GM21529 (cell line): ENCODE data around the gene SUSD4.
A peak's percentile ranks its signal among the peaks of the same experiment; 100 is the strongest.
"Not testable (repeated sequence)": the region's sequence is repeated elsewhere in the genome, so short reads cannot be mapped to it uniquely, and the experiment has no call there.

Source experiments
- ATAC-seq: cut with Tn5 transposase; IDR thresholded peaks from one replicate; pipeline ENCODE4 v1.9.1; 2021; ENCODE audit not compliant: unreplicated experiment

The SUSD4 gene, protein sequence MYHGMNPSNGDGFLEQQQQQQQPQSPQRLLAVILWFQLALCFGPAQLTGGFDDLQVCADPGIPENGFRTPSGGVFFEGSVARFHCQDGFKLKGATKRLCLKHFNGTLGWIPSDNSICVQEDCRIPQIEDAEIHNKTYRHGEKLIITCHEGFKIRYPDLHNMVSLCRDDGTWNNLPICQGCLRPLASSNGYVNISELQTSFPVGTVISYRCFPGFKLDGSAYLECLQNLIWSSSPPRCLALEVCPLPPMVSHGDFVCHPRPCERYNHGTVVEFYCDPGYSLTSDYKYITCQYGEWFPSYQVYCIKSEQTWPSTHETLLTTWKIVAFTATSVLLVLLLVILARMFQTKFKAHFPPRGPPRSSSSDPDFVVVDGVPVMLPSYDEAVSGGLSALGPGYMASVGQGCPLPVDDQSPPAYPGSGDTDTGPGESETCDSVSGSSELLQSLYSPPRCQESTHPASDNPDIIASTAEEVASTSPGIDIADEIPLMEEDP

DNA sequence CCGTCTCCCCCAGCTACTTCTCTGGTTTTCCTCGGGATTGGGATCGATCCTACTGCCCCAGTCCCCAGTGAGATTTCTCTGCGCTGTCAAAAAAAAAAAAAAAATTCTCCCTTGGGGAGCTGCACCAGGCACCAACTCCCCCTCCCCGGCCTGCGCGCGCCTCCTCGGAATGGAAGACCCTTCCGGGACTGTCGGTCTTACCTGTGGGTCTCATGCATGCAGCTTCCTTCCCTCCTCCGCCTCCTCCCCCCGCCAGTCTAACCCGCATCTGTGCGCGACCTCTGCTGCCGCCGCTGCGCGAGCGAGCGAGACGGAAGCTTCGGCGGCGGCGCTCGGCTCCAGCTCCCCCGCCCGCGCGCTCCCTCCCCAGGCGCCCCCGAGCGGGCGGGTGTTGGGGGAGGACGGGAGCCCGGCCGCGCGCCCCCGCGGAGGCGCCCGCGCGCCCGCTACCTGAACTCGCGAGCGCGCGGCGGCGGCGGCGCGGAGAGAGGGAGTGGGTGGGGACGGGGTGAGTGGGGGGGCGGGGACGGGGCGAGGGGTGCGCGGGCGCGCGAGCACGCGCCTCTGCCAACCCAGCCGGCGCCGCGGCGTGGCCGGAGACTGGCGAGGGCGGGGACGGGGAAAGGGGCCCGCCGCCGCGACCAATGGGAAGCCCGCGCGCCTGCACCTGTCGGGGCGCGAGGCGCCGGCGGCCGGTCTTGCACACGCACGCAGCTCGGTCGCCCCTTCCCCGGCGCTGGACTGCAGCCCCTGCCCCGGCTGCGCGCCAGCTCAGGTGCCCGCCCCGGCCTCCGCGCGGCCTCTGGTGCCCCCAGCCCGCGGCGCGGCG is at the start of gene SUSD4:
Gene SUSD4, minus strand, starts transcription at position 321 of the 829 bp plus-strand sequence. CDS start 751 bp downstream, outside the sequence.
- ATAC-seq: peak; percentile 56

DNA sequence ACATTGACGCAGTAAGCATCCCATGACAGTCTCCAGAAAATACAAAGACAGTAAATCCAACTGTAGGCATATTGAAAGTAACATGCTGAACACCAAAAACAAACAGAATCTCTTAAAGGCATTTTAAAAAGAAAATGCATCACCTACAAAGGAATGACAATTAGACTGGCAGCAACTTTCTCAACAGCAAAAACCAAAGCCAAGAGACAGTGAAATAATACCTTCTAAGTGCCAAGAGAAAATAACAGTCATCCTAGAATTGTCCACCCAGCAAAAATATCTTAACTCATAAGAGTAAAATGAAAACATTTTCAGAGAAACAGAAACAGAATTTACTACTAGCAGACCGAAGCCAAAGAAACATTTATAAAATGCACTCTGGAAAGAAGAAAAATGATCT is 49.2 kb upstream of the SUSD4 start:
- no peak for ATAC-seq

DNA sequence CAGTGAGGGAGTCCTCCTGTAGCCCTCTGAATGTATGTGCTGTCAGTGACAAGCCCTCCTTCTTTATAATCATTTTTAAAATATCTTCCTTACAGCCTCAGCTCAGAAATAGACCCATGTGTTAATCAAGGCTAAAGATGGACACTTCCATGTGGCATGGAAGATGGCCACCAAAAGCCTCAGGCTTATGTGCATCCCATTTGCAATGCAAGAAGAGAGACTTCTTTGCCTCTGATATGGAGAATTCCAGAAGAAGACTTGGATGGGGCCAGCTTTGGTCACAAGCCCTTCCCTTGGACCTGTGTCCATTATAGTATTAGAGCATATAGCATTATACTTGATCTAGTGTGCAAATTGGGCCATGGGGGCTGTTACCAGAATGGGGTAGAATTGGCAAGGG is 47.7 kb upstream of the SUSD4 start:
- no peak for ATAC-seq

DNA sequence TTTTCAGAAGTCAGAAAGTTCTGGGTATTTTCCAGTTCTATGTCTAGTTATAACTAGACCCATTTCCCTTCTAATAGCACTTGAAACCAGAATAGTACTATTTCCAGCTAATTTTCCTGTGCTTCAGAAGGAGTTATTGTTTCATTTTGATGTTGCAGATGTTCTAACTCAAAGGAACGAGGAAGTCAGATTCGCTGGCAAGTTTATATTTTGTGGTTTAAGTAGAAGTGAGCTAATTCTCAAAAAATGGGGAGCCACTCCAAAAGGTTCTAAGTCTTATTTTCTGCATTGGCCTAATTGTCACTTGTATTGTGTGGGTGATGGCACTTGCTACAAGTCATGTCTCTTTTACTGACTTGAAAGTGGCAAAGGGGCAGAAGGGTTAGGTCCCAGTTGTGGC is 47.3 kb upstream of the SUSD4 start:
- no peak for ATAC-seq

DNA sequence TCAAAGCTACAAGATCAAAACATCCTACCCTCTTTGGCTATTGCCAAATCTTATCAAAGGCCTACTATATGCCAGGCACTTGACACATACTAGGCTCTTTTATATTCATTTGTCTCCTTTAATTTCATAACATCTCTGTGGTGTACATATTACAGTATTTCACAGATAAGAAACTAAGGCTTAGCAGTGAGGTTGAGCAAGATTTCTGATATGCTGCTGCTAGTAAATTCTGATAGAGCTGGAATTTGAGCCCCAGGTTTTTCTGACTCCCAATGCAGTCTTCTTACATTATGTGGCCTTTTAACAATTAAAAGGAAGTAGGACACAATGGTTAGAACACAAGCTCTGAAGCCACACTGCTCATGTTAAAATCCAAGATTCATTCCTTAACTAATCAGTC is 46.1 kb upstream of the SUSD4 start:
- ATAC-seq: no peak

DNA sequence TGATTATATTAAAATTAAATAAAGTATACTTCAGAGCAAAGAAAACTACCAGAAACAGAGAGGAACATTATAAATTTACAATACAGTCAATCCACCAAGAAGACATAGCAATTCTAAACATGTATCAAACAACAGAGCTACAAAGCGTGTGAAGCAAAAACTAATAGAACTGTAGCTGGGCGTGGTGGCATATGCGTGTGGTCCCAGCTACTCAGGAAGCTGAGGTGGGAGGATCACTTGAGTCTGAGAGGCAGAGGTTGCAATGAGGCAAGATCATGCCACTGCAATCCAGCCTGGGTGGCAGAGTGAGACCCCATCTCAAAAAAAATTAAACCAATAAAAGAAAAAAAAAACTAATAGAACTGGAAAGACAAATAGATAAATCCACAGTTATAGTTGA is 41.5 kb upstream of the SUSD4 start:
- no peak for ATAC-seq

DNA sequence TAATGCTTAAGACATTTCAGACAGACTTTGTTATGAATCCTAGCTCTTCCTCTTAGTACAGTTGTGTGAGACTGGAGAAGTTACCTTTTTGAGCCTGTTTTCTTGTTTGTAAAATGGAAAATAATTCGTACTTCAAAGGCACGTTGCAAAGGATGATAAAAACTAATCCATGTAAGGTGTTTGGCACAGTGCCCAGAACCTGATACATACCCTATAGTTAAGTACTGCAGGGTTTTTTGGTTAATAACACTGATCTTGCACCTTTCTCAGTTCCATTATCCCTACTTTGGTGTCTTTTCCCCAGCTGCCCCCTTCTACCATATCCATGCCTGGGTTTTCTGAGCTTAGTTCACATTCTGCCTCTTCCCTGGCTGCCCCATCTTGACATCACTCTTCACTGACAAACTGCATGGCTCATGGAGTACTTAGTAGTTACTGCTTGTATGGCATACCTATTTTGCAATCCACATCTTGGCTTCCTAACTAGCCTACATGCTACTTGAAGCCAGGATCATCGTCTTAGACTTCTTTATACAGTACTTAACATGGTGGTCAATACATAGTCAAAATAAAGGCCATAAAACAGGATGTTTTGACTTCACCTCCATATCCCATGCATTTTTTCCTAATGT is 39.3 kb upstream of the SUSD4 start:
- ATAC-seq: no peak

DNA sequence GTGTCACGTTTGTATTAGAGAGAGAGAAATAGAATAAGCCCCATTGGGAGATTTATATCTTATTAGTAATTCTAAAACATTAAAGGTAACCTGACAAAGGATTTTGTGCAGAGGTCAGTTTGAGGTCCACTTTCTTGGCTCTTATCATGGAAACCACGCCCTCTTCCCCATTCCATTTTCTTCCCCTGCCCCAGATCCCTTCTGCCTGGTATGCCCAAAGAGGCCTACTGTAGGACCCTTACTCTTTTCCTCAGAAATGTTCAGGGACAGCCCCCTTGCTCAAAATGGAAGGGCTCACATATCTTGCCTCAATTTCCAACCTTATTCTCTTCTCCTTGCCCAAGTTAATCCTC is 38.8 kb upstream of the SUSD4 start:
- no peak for ATAC-seq

DNA sequence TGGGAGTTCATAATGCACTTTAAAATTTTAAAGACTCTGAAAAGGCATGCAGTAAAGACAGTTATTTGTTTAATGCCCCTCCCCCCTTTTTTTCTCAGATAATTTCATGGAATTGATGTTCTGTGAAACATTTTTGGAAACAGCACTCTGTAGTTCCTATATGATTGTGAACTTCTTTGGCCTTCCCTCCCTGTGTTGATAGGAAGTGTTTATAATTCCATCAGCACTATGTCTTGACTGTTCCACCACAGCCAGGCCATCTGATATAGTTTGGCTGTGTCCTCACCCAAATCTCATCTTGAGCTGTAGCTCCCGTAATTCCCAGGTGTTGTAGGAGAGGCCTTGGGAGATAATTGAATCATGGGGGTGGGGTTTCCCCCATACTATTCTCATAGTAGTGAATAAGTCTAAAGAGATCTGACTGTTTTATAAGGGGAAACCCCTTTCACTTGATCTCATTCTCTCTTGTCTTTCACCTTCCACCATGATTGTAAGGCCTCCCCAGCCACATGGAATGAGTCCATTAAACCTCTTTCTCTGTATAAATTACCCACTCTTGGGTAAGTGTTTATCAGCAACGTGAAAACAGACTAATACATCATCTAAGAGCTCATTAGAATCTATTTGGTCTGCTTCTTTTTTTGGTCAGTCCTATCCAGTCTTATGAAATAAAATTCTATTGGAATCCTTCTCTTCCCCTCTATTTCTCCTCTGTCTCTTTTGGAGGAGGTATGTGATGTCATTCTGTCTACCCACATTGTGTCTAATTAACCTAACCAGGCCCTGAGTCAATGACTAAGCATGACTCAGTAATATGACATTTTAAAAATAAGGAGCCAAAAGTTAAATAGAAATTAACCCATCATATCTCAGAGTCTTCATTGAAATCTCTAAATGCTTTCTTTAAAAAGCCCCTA is 38.2 kb upstream of the SUSD4 start:
- no peak for ATAC-seq

DNA sequence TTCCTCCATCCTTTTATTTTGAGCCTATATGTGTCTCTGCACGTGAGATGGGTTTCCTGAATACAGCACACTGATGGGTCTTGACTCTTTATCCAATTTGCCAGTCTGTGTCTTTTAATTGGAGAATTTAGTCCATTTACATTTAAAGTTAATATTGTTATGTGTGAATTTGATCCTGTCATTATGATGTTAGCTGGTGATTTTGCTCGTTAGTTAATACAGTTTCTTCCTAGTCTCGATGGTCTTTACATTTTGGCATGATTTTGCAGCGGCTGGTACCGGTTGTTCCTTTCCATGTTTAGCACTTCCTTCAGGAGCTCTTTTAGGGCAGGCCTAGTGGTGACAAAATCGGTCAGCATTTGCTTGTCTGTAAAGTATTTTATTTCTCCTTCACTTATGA is 35.4 kb upstream of the SUSD4 start:
- not testable (repeated sequence) for ATAC-seq

DNA sequence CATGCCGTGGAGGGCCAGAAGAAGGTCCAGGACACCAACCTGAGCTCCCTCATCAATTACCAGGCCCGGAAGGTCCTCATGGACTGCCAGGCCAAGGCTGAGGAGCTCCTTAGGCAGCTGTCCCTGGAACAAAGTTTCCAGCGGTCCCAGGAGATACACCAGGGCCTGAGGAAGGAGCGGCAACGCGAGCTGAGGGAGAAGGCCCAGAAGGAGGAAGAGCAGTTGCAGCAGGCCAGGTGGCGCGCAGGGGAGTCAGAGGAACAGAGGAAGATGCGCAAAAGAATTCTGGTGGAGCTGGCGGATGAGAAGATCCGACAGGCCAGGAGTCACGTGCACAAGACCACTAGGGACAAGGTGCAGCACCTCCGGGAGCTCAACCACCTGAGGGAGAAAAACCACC is 30.7 kb upstream of the SUSD4 start:
- ATAC-seq: no peak

DNA sequence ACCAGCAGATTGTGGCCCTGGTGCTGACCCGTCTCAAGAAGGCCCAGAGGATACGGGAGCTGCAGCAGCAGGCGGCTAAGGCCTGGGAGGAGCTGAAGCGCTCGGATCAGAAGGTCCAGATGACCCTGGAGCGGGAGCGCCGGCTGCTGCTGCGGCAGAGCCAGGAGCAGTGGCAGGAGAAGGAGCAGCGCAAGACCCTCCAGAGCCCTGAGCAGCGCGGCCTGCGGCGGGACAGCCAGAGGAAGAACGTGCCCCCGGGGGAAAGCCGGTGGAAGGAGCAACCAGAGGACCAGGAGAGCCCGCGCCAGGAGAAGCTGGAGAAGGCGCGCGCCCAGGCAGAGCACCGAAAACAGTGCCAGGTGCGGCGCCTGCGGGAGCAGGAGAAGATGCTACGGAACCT is 30.3 kb upstream of the SUSD4 start:
- ATAC-seq: no peak

DNA sequence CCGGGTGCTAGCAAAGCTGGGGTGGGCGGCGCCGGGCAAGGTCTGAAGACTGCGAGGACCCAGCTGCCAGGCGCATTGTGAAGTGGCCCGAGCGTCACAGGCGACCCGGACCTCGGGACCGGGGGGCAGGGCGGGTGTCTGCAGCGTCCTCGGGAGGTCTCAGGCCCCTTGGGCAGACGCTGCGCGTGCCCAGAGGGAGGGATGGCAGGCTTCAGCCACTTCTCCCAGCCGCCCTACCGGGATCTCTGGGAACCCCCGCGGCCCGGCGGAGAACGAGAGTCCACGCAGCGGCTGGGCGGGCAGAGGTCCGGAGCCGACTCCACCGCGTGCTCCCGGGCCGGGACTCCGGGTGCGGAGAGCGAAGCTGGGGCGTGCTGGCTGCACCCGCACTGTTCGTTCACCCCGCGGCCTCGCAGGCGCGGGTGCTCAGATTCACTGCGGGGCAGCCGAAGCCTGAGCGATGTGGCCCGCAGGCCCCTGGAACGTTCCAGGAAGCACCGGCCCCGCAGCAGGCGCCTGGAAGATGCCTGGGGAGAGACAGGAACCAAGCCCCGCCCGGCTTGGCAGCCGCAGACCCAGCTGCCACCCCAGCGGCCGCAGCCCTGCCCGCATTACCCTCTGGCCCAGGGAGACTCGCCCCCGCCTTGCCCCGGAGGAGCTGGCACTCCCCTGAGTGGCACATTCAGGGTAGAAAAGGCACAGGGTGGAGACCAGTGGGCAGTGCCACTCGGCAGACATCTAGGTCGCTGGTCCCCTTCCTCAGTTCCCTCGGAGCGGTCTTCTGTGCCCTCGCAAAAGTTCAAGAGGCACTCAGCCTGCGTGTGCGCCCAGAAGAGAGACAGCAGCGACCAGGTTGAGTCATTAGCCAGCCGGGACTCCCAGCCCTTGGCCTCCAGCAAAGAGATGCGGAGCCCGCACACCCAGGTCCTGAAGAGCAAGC is 29.6 kb upstream of the SUSD4 start, which contains the start of gene CCDC185:
Gene CCDC185, plus strand, starts transcription at position 141 of the 940 bp plus-strand sequence. Its CDS starts 61 bp downstream, at position 202.
- ATAC-seq: no peak

DNA sequence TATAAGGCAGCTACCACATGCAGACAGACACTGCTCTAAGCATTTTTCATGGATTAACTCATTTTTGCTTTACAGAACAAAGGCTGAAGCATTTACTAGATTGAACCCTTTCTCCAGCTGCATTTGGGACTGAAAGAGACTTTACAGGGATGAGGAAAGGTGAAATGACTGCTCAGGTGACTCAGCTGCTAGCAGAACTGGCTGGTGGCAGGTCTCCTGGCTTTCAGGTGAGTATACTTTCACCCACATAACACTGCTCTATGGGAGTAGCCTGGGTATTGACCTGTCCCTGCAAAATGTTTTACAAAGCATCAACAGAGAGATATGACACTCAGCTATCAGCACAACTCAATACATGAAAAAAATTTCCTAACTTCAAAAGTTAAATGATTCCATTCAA is 26.6 kb upstream of the SUSD4 start:
- no peak for ATAC-seq

DNA sequence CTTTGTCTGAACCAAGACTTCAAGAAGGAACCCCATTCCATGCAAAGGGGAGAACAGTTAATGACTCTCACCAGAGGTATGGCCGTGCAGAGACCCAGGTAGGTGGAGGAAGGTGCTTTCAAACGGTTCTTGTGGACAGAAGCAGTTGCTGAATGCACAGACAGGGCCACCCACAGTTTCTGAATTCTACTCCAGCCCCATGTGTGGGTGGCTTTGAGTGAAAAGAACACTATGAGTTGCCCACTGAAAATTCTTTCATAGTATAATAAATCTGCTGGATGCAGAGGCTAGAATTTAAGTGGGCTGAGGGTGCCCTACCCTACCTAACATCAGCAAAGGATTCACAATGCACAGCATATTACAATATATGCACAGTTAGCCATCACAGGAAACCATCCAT is 22.0 kb upstream of the SUSD4 start:
- ATAC-seq: no peak

DNA sequence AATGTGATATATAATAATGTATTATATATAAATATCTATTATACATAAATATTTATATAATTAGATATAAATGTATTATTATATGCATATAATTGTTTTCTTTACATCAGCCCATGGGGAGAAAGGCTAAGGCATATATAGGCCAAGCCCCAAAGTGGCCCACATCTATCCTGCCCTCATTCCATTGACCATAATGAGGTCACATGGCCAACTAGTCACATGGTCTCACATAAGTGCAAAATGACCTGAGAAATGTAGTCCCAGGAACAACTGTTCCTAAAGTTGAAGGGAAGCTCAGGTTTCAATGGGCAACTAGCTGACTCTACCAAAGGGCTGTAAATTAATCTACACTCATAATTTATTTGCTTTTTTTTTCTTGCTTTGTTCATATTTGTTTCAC is 14.8 kb upstream of the SUSD4 start:
- ATAC-seq: no peak

DNA sequence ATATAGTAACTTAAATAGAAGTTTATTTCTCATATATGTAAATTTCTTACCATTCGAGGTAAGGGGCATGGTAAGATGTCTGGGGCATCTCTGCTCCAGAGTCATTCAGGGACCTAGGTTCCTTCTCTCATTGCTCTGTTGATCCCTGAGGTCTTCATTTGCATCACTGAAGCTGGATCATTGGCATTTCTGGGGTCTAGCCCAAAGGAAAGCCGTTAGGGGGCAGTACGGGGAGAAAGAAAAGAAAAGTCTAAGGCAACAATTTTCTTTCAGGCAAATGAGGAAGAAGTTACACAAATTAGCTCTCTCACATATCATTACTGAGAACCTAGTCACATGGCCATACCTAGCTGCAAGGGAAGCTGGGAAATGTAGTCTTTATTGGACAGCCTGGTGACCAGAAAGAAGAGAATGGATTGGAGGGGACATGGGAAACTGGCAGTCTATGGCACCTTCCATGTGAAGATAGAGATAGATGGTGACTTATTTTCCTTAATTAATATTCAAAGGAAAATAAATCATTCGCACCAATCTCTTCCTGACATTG is 10.2 kb upstream of the SUSD4 start:
- ATAC-seq: no peak

DNA sequence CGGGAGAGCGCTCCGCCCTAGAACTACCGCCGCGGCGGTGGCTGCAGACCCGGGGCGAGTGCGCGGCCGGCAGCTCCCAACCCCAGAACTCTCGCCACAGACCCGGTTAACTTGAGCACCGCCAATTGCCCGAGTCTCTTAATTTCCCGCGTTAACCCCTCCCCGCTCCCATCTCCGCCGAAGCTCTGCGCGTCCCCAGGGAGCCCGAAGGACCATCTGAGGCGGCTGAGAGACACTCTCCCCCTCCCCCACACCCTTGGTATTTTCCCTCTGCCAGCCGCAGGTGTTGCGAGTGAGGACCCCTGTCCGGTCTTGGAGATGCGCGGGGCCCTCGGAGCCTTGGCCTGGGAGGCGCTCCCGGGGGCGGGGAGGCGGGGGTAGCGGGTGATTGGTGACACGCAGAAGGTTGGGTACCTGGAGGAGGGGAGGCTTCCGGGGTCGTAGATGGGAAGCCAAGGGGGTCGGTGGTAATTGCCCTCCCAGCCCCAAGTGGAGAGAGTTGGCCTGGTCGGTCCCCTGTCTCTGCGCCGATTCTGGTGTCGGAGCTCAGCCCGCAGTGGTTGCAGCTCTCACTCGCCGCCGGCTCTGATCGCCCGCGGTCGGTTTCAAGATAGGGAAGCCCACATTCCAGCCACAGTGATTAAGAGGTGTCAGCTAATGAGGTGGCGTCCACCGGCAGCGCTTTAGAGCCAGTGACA is 858 bp upstream of the SUSD4 start:
- ATAC-seq: peak; percentile 17
